GM12801 (cell line): ENCODE measurements around the gene BATF3.

Experiments used
- CTCF ChIP-seq: IDR thresholded peaks from one replicate; pipeline ENCODE4 v1.5.1; 2011; ENCODE audit warnings: control low read depth; ENCODE audit not compliant: insufficient read length; ENCODE audit errors: extremely low read depth

Gene BATF3

GRCh38 chr1:212691561-212692071 is 8.0 kb downstream of the BATF3 start:
- TF ChIP-seq CTCF = no peak

GRCh38 chr1:212690816-212691403 is 8.7 kb downstream of the BATF3 start:
- TF ChIP-seq CTCF = no peak

- no peak for TF ChIP-seq CTCF
These were observed 9.7 kb downstream of the BATF3 start for GRCh38 chr1:212689758-212690529.

- no peak for TF ChIP-seq CTCF
These were observed 10.4 kb downstream of the BATF3 start for GRCh38 chr1:212689196-212689725.

- no peak for TF ChIP-seq CTCF
These were observed 11.1 kb downstream of the BATF3 start for GRCh38 chr1:212688341-212689047.

- no peak for TF ChIP-seq CTCF
These were observed 11.8 kb downstream of the BATF3 start for GRCh38 chr1:212687811-212688210.

- TF ChIP-seq CTCF = no peak
These were observed 13.0 kb downstream of the BATF3 start for GRCh38 chr1:212686591-212686990.
